Stimulated activated effector memory CD8-positive, alpha-beta T cell treated with anti-CD3 and anti-CD28 coated beads, Interleukin-12 subunit alpha, Interleukin-12 subunit beta, amount 100 ng/mL, for 72 hours (primary cell): ENCODE results near the gene EEF1G.
"Not testable (repeated sequence)": the region's sequence is repeated elsewhere in the genome, so short reads cannot be mapped to it uniquely, and the experiment has no call there.

Source experiments
- ATAC-seq: fragments of 150-1000 bp; cut with Tn5 transposase; 2 replicates; pipeline ENCODE4 v1.10.0; 2021
- DNase-seq, 2 donors: peaks; one replicate each; pipeline ENCODE4 v3.0.0; 2021 to 2022; ENCODE audit warnings: low spot score in 2 of 2
- H3K27ac Mint-ChIP-seq: one replicate; pipeline ENCODE4 v1.8.0; 2022; ENCODE audit warnings: mild to moderate bottlenecking, mixed read lengths
- H3K36me3 Mint-ChIP-seq: one replicate; pipeline ENCODE4 v1.8.0; 2022; ENCODE audit warnings: mild to moderate bottlenecking, mixed read lengths
- H3K4me1 Mint-ChIP-seq: one replicate; pipeline ENCODE4 v1.8.0; 2022; ENCODE audit warnings: mixed read lengths
- H3K4me3 Mint-ChIP-seq: one replicate; pipeline ENCODE4 v1.8.0; 2022; ENCODE audit warnings: mild to moderate bottlenecking, mixed read lengths
- H3K9me3 Mint-ChIP-seq: one replicate; pipeline ENCODE4 v1.8.0; 2022; ENCODE audit warnings: mixed read lengths

Gene EEF1G

GRCh38 chr11:62593434-62594044 lies 19.8 kb upstream of the EEF1G start:
- ATAC-seq (peak; percentile 45), DNase-seq (peak; percentile 60 to 86)
- Mint-ChIP-seq H3K27ac (peak overlapping the region; percentile 97), H3K9me3 (no peaks in the 10 kb centered on the region), H3K36me3 (peaks cover 86% of the 10 kb centered on the region), H3K4me3 (peak overlapping the region; percentile 89), H3K4me1 (peaks cover 51% of the 10 kb centered on the region)

- Mint-ChIP-seq H3K9me3 (no peaks in the 10 kb centered on the region), H3K4me1 (peaks cover 46% of the 10 kb centered on the region), H3K27ac (peak overlapping the region; percentile 97), H3K4me3 (peak overlapping the region; percentile 89), H3K36me3 (peaks cover 86% of the 10 kb centered on the region)
- DNase-seq, result no peak
- ATAC-seq, result no peak
Observed at GRCh38 chr11:62592989-62593421, 19.3 kb upstream of the EEF1G start.

- peaks cover 39% of the 10 kb centered on the region for H3K4me1 Mint-ChIP-seq
- peak overlapping the region; percentile 97 for H3K27ac Mint-ChIP-seq
- H3K9me3 Mint-ChIP-seq, result no peaks in the 10 kb centered on the region
- ATAC-seq, result no peak
- peaks cover 86% of the 10 kb centered on the region for H3K36me3 Mint-ChIP-seq
- H3K4me3 Mint-ChIP-seq, result peak overlapping the region; percentile 89
- no peak for DNase-seq
Observed at GRCh38 chr11:62592146-62592815, 18.6 kb upstream of the EEF1G start.

GRCh38 chr11:62591448-62592145 lies 17.9 kb upstream of the EEF1G start, which contains the start of gene TUT1:
TSS of gene TUT1 (minus strand) at chr11:62591523. CDS start at chr11:62591485, 38 bp downstream.
- Mint-ChIP-seq H3K36me3 (peaks cover 86% of the 10 kb centered on the region), H3K9me3 (no peaks in the 10 kb centered on the region), H3K4me3 (peak within 1 kb of the TSS; percentile 89), H3K27ac (peak within 1 kb of the TSS; percentile 97), H3K4me1 (peaks cover 34% of the 10 kb centered on the region)
- DNase-seq, result peak; percentile 87 to 98
- peak; percentile 94 for ATAC-seq

GRCh38 chr11:62588966-62589637 lies 15.4 kb upstream of the EEF1G start:
- peaks cover 23% of the 10 kb centered on the region for H3K4me1 Mint-ChIP-seq
- ATAC-seq (no peak), DNase-seq (no peak)
- no peaks in the 10 kb centered on the region for H3K9me3 Mint-ChIP-seq
- peaks cover 86% of the 10 kb centered on the region for H3K36me3 Mint-ChIP-seq
- no peak overlapping the region for H3K27ac Mint-ChIP-seq
- H3K4me3 Mint-ChIP-seq, result peak overlapping the region; percentile 89

- not testable (repeated sequence) for H3K27ac Mint-ChIP-seq, H3K4me1 Mint-ChIP-seq, ATAC-seq, H3K4me3 Mint-ChIP-seq, H3K9me3 Mint-ChIP-seq, DNase-seq
- peaks cover 91% of the 10 kb centered on the region for H3K36me3 Mint-ChIP-seq
Observed at GRCh38 chr11:62585356-62585755, 11.7 kb upstream of the EEF1G start.

GRCh38 chr11:62581735-62582134 lies 8.0 kb upstream of the EEF1G start:
- peaks cover 98% of the 10 kb centered on the region for H3K36me3 Mint-ChIP-seq
- not testable (repeated sequence) for H3K9me3 Mint-ChIP-seq, ATAC-seq, DNase-seq, H3K4me3 Mint-ChIP-seq, H3K27ac Mint-ChIP-seq, H3K4me1 Mint-ChIP-seq

GRCh38 chr11:62580959-62581715 lies 7.4 kb upstream of the EEF1G start:
- Mint-ChIP-seq H3K9me3 (no peaks in the 10 kb centered on the region), H3K27ac (peak overlapping the region; percentile 13), H3K36me3 (peaks cover 98% of the 10 kb centered on the region), H3K4me3 (no peak overlapping the region), H3K4me1 (no peaks in the 10 kb centered on the region)
- ATAC-seq (no peak), DNase-seq (no peak)

GRCh38 chr11:62579252-62579651 lies 5.6 kb upstream of the EEF1G start:
- Mint-ChIP-seq H3K9me3 (no peaks in the 10 kb centered on the region), H3K4me1 (peaks cover 18% of the 10 kb centered on the region), H3K4me3 (no peak overlapping the region), H3K36me3 (peaks cover 86% of the 10 kb centered on the region), H3K27ac (no peak overlapping the region)
- no peak for DNase-seq
- no peak for ATAC-seq

GRCh38 chr11:62578541-62578940 lies 4.8 kb upstream of the EEF1G start:
- H3K36me3 Mint-ChIP-seq, result peaks cover 86% of the 10 kb centered on the region
- H3K9me3 Mint-ChIP-seq, result no peaks in the 10 kb centered on the region
- peaks cover 24% of the 10 kb centered on the region for H3K4me1 Mint-ChIP-seq
- H3K4me3 Mint-ChIP-seq, result no peak overlapping the region
- no peak for DNase-seq
- no peak for ATAC-seq
- no peak overlapping the region for H3K27ac Mint-ChIP-seq

- no peak for DNase-seq
- Mint-ChIP-seq H3K27ac (peak overlapping the region; percentile 59), H3K36me3 (peaks cover 88% of the 10 kb centered on the region)
Observed at GRCh38 chr11:62577046-62577714, 3.5 kb upstream of the EEF1G start.

GRCh38 chr11:62575837-62576236 lies 2.1 kb upstream of the EEF1G start:
- peak overlapping the region; percentile 99 for H3K27ac Mint-ChIP-seq
- peaks cover 51% of the 10 kb centered on the region for H3K4me1 Mint-ChIP-seq
- no peak for ATAC-seq
- H3K36me3 Mint-ChIP-seq, result peaks cover 88% of the 10 kb centered on the region
- H3K9me3 Mint-ChIP-seq, result no peaks in the 10 kb centered on the region
- DNase-seq, result no peak
- peak overlapping the region; percentile 99 for H3K4me3 Mint-ChIP-seq

More at GRCh38 chr11:62577046-62577714, 3.5 kb upstream of the EEF1G start:
- no peaks in the 10 kb centered on the region for H3K9me3 Mint-ChIP-seq
- H3K4me1 Mint-ChIP-seq, result peaks cover 37% of the 10 kb centered on the region
- ATAC-seq, result no peak
- no peak overlapping the region for H3K4me3 Mint-ChIP-seq

- Mint-ChIP-seq H3K9me3 (no peaks in the 10 kb centered on the region), H3K36me3 (peaks cover 88% of the 10 kb centered on the region), H3K27ac (peak overlapping the region; percentile 99), H3K4me1 (peaks cover 57% of the 10 kb centered on the region), H3K4me3 (peak overlapping the region; percentile 99)
- DNase-seq (no peak), ATAC-seq (no peak)
Observed at GRCh38 chr11:62575156-62575555, 1.5 kb upstream of the EEF1G start.

GRCh38 chr11:62574363-62575071 lies 826 bp upstream of the EEF1G start:
- ATAC-seq (peak; percentile 32), DNase-seq (no peak)
- peaks cover 88% of the 10 kb centered on the region for H3K36me3 Mint-ChIP-seq
- H3K9me3 Mint-ChIP-seq, result no peaks in the 10 kb centered on the region
- H3K4me1 Mint-ChIP-seq, result peaks cover 60% of the 10 kb centered on the region
- peak overlapping the region; percentile 99 for H3K4me3 Mint-ChIP-seq
- H3K27ac Mint-ChIP-seq, result peak overlapping the region; percentile 99
